ENCODE results near the gene B4GALNT1. TPM values are rescaled to one million over a fixed set of nuclear protein-coding genes. Genes with fewer than 3 reads are reported as not detected.

B4GALNT1 gene
- total RNA-seq, 1 donor from 2014 or later, result 5.6 TPM

- H3K27ac Mint-ChIP-seq (ENCODE audit: unreplicated experiment), result no peak overlapping the region
- no peak overlapping the region for H3K4me3 Mint-ChIP-seq (ENCODE audit: unreplicated experiment)
- no peak for DNase-seq (ENCODE audit: extremely low spot score, unreplicated experiment)
- no peak for TF ChIP-seq CTCF (IDR thresholded peaks at IDR 0.05)
- H3K9me3 Mint-ChIP-seq (ENCODE audit: unreplicated experiment), result no peaks in the 10 kb centered on the region
- H3K27me3 Mint-ChIP-seq (ENCODE audit: unreplicated experiment), result peaks cover 20% of the 10 kb centered on the region
- H3K36me3 Mint-ChIP-seq (ENCODE audit: unreplicated experiment), result no peaks in the 10 kb centered on the region
- H3K4me1 Mint-ChIP-seq (ENCODE audit: unreplicated experiment), result no peaks in the 10 kb centered on the region
Observed at GRCh38 chr12:57580466-57580795, 52.6 kb downstream of the B4GALNT1 start.

DNA sequence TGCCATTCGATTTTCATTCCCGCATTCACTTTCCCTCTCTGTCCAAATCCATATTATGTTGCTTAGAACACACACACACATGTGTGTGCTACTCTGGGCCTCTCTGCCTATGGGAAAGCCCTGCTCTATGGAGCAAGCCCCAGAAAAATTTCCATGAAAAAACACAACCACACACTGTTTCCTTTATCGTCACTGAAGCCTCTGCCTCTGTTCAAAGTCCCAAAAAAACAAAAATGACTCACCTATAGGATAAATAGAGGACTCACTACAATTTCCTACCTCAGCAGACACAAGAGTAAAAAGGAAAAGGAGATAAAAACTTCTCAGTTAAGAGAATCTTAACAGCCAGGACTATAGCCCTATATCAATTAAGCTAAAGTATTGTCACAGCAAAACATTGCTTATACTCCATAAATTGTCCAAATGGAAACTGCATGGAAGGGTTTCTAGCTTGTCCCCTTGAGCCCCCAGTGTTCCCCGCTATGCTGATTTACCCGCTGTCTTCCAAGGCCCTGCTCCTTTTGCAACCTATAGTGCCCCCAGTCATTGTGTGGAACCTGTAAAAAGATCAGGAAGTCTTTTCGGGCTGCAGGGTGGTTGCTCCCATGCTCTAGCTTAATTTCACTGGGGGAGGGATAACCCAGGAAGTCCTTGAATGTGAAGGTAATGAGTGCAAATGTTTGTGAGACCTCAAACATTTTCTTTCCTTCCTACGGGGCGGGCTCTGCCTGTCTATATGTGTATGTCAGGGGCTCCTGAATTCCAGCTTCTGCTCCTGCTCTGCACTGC, 53.1 kb downstream of the B4GALNT1 start:
- H3K27ac Mint-ChIP-seq (ENCODE audit: unreplicated experiment), result no peak overlapping the region
- DNase-seq (ENCODE audit: extremely low spot score, unreplicated experiment), result no peak
- no peaks in the 10 kb centered on the region for H3K4me1 Mint-ChIP-seq (ENCODE audit: unreplicated experiment)
- H3K27me3 Mint-ChIP-seq (ENCODE audit: unreplicated experiment), result peaks cover 15% of the 10 kb centered on the region
- H3K9me3 Mint-ChIP-seq (ENCODE audit: unreplicated experiment), result no peaks in the 10 kb centered on the region
- TF ChIP-seq CTCF (IDR thresholded peaks at IDR 0.05), result no peak
- no peak overlapping the region for H3K4me3 Mint-ChIP-seq (ENCODE audit: unreplicated experiment)
- no peaks in the 10 kb centered on the region for H3K36me3 Mint-ChIP-seq (ENCODE audit: unreplicated experiment)

DNA sequence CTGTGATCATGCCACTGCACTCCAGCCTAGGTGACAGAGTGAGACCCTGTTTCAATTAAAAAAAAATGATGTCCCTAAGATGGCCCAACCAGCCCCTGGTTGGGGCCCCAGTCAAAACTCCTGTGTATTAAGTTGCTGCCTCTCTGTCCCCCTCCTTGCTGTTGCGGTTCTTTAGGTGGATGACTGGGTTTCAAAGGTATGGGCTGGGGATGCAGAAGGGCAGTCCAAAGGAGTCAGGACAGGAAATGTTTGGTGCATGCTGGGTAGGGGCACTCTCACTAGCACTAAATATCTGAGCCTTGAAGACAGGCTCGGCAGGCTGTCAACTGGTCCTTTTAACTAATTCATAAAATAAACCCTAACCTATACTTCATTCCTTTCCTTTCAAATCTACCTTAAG, 54.0 kb downstream of the B4GALNT1 start:
- TF ChIP-seq CTCF (IDR thresholded peaks at IDR 0.05), result no peak
- no peak overlapping the region for H3K4me3 Mint-ChIP-seq (ENCODE audit: unreplicated experiment)
- H3K36me3 Mint-ChIP-seq (ENCODE audit: unreplicated experiment), result no peaks in the 10 kb centered on the region
- no peak for DNase-seq (ENCODE audit: extremely low spot score, unreplicated experiment)
- H3K27ac Mint-ChIP-seq (ENCODE audit: unreplicated experiment), result no peak overlapping the region
- peaks cover 9% of the 10 kb centered on the region for H3K27me3 Mint-ChIP-seq (ENCODE audit: unreplicated experiment)
- H3K4me1 Mint-ChIP-seq (ENCODE audit: unreplicated experiment), result no peaks in the 10 kb centered on the region
- no peaks in the 10 kb centered on the region for H3K9me3 Mint-ChIP-seq (ENCODE audit: unreplicated experiment)

- no peak for DNase-seq (ENCODE audit: extremely low spot score, unreplicated experiment)
- H3K4me3 Mint-ChIP-seq (ENCODE audit: unreplicated experiment), result no peak overlapping the region
- H3K9me3 Mint-ChIP-seq (ENCODE audit: unreplicated experiment), result no peaks in the 10 kb centered on the region
- H3K27ac Mint-ChIP-seq (ENCODE audit: unreplicated experiment), result no peak overlapping the region
- H3K4me1 Mint-ChIP-seq (ENCODE audit: unreplicated experiment), result no peaks in the 10 kb centered on the region
- H3K27me3 Mint-ChIP-seq (ENCODE audit: unreplicated experiment), result peaks cover 9% of the 10 kb centered on the region
- H3K36me3 Mint-ChIP-seq (ENCODE audit: unreplicated experiment), result no peaks in the 10 kb centered on the region
- TF ChIP-seq CTCF (IDR thresholded peaks at IDR 0.05), result no peak
Observed at GRCh38 chr12:57577981-57578758, 54.8 kb downstream of the B4GALNT1 start.

GRCh38 chr12:57576613-57577160, 56.3 kb downstream of the B4GALNT1 start:
- peaks cover 9% of the 10 kb centered on the region for H3K27me3 Mint-ChIP-seq (ENCODE audit: unreplicated experiment)
- H3K4me1 Mint-ChIP-seq (ENCODE audit: unreplicated experiment), result no peaks in the 10 kb centered on the region
- no peaks in the 10 kb centered on the region for H3K36me3 Mint-ChIP-seq (ENCODE audit: unreplicated experiment)
- H3K4me3 Mint-ChIP-seq (ENCODE audit: unreplicated experiment), result no peak overlapping the region
- no peak overlapping the region for H3K27ac Mint-ChIP-seq (ENCODE audit: unreplicated experiment)
- H3K9me3 Mint-ChIP-seq (ENCODE audit: unreplicated experiment), result no peaks in the 10 kb centered on the region
- no peak for DNase-seq (ENCODE audit: extremely low spot score, unreplicated experiment)
- TF ChIP-seq CTCF (IDR thresholded peaks at IDR 0.05), result no peak
